PC-3 (cell line): ENCODE results near the gene KRTAP10-4.
"Not testable (repeated sequence)": the region's sequence is repeated elsewhere in the genome, so short reads cannot be mapped to it uniquely, and the experiment has no call there.

Experiments
- EZH2 ChIP-seq: fragments of 300-600 bp; sonication (generic); IDR thresholded peaks from one replicate; pipeline ENCODE4 v1.6.1; 2017; ENCODE audit warnings: antibody characterized with exemption, mild to moderate bottlenecking, low read length; ENCODE audit not compliant: unreplicated experiment
- TF ChIP-seq, protein P1 (sequence below): fragments of 300-600 bp; sonication (generic); conservative IDR thresholded peaks from 2 replicates; pipeline ENCODE4 v1.5.1; 2017; ENCODE audit warnings: antibody characterized with exemption, low read depth, mild to moderate bottlenecking, low read length

DNA sequence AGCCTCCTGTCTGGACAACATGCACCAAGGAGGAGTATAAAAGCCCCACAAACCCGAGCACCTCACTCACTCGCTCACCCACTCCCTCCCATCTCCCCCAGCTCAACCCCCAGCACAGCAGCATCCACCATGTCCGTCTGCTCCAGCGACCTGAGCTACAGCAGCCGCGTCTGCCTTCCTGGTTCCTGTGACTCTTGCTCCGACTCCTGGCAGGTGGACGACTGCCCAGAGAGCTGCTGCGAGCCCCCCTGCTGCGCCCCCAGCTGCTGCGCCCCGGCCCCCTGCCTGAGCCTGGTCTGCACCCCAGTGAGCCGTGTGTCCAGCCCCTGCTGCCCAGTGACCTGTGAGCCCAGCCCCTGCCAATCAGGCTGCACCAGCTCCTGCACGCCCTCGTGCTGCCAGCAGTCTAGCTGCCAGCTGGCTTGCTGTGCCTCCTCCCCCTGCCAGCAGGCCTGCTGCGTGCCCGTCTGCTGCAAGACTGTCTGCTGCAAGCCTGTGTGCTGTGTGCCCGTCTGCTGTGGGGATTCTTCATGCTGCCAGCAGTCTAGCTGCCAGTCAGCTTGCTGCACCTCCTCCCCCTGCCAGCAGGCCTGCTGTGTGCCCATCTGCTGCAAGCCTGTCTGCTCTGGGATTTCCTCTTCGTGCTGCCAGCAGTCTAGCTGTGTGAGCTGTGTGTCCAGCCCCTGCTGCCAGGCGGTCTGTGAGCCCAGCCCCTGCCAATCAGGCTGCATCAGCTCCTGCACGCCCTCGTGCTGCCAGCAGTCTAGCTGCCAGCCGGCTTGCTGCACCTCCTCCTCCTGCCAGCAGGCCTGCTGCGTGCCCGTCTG lies at the start of gene KRTAP10-4:
- TF ChIP-seq, protein P1, sequence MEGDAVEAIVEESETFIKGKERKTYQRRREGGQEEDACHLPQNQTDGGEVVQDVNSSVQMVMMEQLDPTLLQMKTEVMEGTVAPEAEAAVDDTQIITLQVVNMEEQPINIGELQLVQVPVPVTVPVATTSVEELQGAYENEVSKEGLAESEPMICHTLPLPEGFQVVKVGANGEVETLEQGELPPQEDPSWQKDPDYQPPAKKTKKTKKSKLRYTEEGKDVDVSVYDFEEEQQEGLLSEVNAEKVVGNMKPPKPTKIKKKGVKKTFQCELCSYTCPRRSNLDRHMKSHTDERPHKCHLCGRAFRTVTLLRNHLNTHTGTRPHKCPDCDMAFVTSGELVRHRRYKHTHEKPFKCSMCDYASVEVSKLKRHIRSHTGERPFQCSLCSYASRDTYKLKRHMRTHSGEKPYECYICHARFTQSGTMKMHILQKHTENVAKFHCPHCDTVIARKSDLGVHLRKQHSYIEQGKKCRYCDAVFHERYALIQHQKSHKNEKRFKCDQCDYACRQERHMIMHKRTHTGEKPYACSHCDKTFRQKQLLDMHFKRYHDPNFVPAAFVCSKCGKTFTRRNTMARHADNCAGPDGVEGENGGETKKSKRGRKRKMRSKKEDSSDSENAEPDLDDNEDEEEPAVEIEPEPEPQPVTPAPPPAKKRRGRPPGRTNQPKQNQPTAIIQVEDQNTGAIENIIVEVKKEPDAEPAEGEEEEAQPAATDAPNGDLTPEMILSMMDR: not testable (repeated sequence)
- TF ChIP-seq EZH2: not testable (repeated sequence)
